GM12878 (cell line): ENCODE data around the gene RSPH10B2. TPM values are rescaled to one million over a fixed set of nuclear protein-coding genes. Genes with fewer than 3 reads are reported as not detected.

Experiments
- ATAC-seq: fragments of 200-7000 bp; cut with Tn5 transposase; 3 replicates; pipeline ENCODE4 v1.9.1; 2020; ENCODE audit warnings: mild to moderate bottlenecking, moderate library complexity
- BruUV-seq: library from RNA; stranded (reverse); fragments of 400-500 nt; replicated peaks from 2 replicates; lab custom pipeline; 2021; lab: Mats Ljungman, UMichigan
- CTCF ChIA-PET: fragments of 300-600 bp; sonication (Branson Sonifier 250); formaldehyde crosslinking; extraction: SDS; loops from one replicate; lab custom pipeline; 2021; ENCODE audit warnings: inconsistent platforms; lab: Yijun Ruan, JAX
- POLR2A ChIA-PET: fragments of 350-600 bp; formaldehyde crosslinking; extraction: SDS; loops from one replicate; lab custom pipeline; 2021; ENCODE audit warnings: inconsistent platforms; lab: Charles Lee
- RAD21 ChIA-PET: fragments of 300-600 bp; sonication (Branson Sonifier 250); formaldehyde crosslinking; loops from one replicate; lab custom pipeline; 2023; ENCODE audit warnings: antibody characterized with exemption; ENCODE audit not compliant: unreplicated experiment; lab: Charles Lee
- SMC1A ChIA-PET: fragments of 300-600 bp; sonication (Branson Sonifier 250); formaldehyde crosslinking; loops from one replicate; lab custom pipeline; 2023; ENCODE audit not compliant: unreplicated experiment, uncharacterized antibody; lab: Charles Lee
- DNase-seq: peaks from one replicate; pipeline ENCODE4 v3.0.0-alpha.2; 2011; ENCODE audit warnings: low read depth, low spot score
- FAIRE-seq: peaks from 3 replicates; lab custom pipeline; 2011; peaks lifted over from hg19 to GRCh38; lab: Jason Lieb, UNC
- H2AFZ ChIP-seq: 2 replicates; pipeline ENCODE4 v1.6.0; 2011; ENCODE audit warnings: low read depth, low read length, control low read depth; ENCODE audit not compliant: control insufficient read depth
- H3K27ac ChIP-seq: 2 replicates; pipeline ENCODE4 v1.5.1; 2011; ENCODE audit warnings: control low read depth; ENCODE audit not compliant: control insufficient read depth, insufficient read depth
- H3K27me3 ChIP-seq, 2 experiments: replicated peaks in 1 of 2; 2 replicates each; pipeline versions ENCODE4 v1.6.0 to v1.6.1; 2011; ENCODE audit warnings: low read length in 1 of 2; ENCODE audit not compliant: control insufficient read depth in 2 of 2, insufficient read depth in 2 of 2
- H3K36me3 ChIP-seq, 2 experiments: 2 replicates each; pipeline ENCODE4 v1.5.1; 2011; ENCODE audit warnings: low read length in 1 of 2; ENCODE audit not compliant: control insufficient read depth in 2 of 2, insufficient read depth in 2 of 2
- H3K4me1 ChIP-seq: 2 replicates; pipeline ENCODE4 v1.6.1; 2011; ENCODE audit warnings: mild to moderate bottlenecking, low read length, moderate library complexity, mixed read lengths; ENCODE audit not compliant: control insufficient read depth, insufficient read depth
- H3K4me2 ChIP-seq: 2 replicates; pipeline ENCODE4 v1.6.0; 2011; ENCODE audit warnings: control low read depth; ENCODE audit not compliant: control insufficient read depth, insufficient read depth
- H3K4me3 ChIP-seq: fragments of 200-600 bp; sonication (generic); 2 replicates; pipeline ENCODE4 v1.5.1; 2016
- H3K79me2 ChIP-seq: 2 replicates; pipeline ENCODE4 v1.6.0; 2011; ENCODE audit warnings: low read length; ENCODE audit not compliant: control insufficient read depth, insufficient read depth
- H3K9ac ChIP-seq: 2 replicates; pipeline ENCODE4 v1.8.0; 2011; ENCODE audit warnings: low read length, control low read depth, mixed read lengths; ENCODE audit not compliant: control insufficient read depth, insufficient read depth
- H3K9me3 ChIP-seq: replicated peaks from 3 replicates; pipeline ENCODE4 v1.5.1; 2011; ENCODE audit warnings: mild to moderate bottlenecking, low read length; ENCODE audit not compliant: control insufficient read depth, insufficient read depth
- H4K20me1 ChIP-seq: 2 replicates; pipeline ENCODE4 v1.6.0; 2011; ENCODE audit not compliant: control insufficient read depth, insufficient read depth
- ATF7 ChIP-seq: fragments of 450-650 bp; IDR thresholded peaks from 2 replicates; pipeline ENCODE4 v1.6.1; 2016; ENCODE audit warnings: low read depth, mild to moderate bottlenecking
- CBFB ChIP-seq: IDR thresholded peaks from 2 replicates; pipeline ENCODE4 v1.6.1; 2016; ENCODE audit warnings: antibody characterized with exemption, low read depth
- CHD4 ChIP-seq: fragments of 200-600 bp; sonication (generic); IDR thresholded peaks from 2 replicates; pipeline ENCODE4 v1.6.1; 2016; ENCODE audit warnings: mild to moderate bottlenecking
- EGR1 ChIP-seq, 2 experiments: IDR thresholded peaks; 1 replicate in 1 of 2; 2 replicates in 1 of 2; pipeline ENCODE4 v1.6.1; 2011 to 2012; ENCODE audit warnings: low read depth in 2 of 2, low read length in 2 of 2, borderline replicate concordance in 1 of 2, mild to moderate bottlenecking in 1 of 2, moderate library complexity in 1 of 2
- MYB ChIP-seq: fragments of 150-350 bp; IDR thresholded peaks from 2 replicates; pipeline ENCODE4 v1.6.1; 2014; ENCODE audit warnings: mild to moderate bottlenecking, low read depth, low read length, borderline replicate concordance
- NR2C2 ChIP-seq: IDR thresholded peaks from 2 replicates; pipeline ENCODE4 v1.6.1; 2011; ENCODE audit warnings: borderline replicate concordance, low read depth; ENCODE audit not compliant: control insufficient read depth, insufficient read length
- RUNX3 ChIP-seq: IDR thresholded peaks from 2 replicates; pipeline ENCODE4 v1.6.1; 2012; ENCODE audit warnings: low read length, inconsistent platforms
- SIN3A ChIP-seq: IDR thresholded peaks from 2 replicates; pipeline ENCODE4 v1.6.1; 2012; ENCODE audit warnings: low read depth, low read length, improper control_type of control experiment
- STAT1 ChIP-seq: fragments of 450-650 bp; conservative IDR thresholded peaks from 2 replicates; pipeline ENCODE4 v1.6.1; 2014; ENCODE audit warnings: antibody characterized with exemption, mild to moderate bottlenecking
- SUPT20H ChIP-seq: IDR thresholded peaks from 2 replicates; pipeline ENCODE4 v1.6.1; 2011; ENCODE audit warnings: low read depth, mild to moderate bottlenecking, low read length, moderate library complexity, borderline replicate concordance; ENCODE audit not compliant: control insufficient read depth
- YY1 ChIP-seq: IDR thresholded peaks from 2 replicates; pipeline ENCODE4 v1.6.1; 2011; ENCODE audit warnings: low read depth, mild to moderate bottlenecking, low read length
- whole genome bisulfite sequencing: methylation state at CpG from one replicate; pipeline ENCODE4 v1.1.6; 2016; ENCODE audit warnings: low lambda C conversion rate; ENCODE audit not compliant: insufficient replicate concordance, insufficient coverage; ENCODE audit errors: missing lambda C conversion rate; 5-methylcytosine and 5-hydroxymethylcytosine counted together
- in situ Hi-C: fragments of 300-500 bp; cut with MboI; formaldehyde crosslinking; loops from 9 replicates; pipeline ENCODE4 v1.14.3; 2018; ENCODE audit warnings: mixed read lengths
- intact Hi-C: fragments of 100-400 bp; cut with micrococcal nuclease; formaldehyde crosslinking; loops from one replicate; pipeline ENCODE4 v1.14.2; 2022; ENCODE audit not compliant: unreplicated experiment
- polyA plus RNA-seq, 11 experiments: library from polyadenylated mRNA; depleted of rRNA in 4 of 11; unstranded in 6 of 11; stranded (reverse) in 5 of 11; fragments of >200 nt; fragmentation: Nextera tagmentation in 4 of 11; fragmentation: Illumina TruSeq in 1 of 11; extraction: Ambion mirVana in 4 of 11; extraction: Trizol in 1 of 11; gene quantifications; 1 replicate in 1 of 11; 2 replicates in 10 of 11; pipeline versions ENCODE4 v1.2.1 to v1.2.3, GENCODE V29; 2011 to 2016; ENCODE audit warnings: inconsistent platforms in 2 of 11, missing spikeins in 2 of 11, low read depth in 1 of 11
- total RNA-seq, 4 experiments: library from RNA; depleted of rRNA in 3 of 4; stranded (reverse); fragments of >200 nt in 3 of 4; fragmentation: Illumina TruSeq in 1 of 4; extraction: Trizol in 1 of 4; gene quantifications; 2 replicates each; pipeline versions ENCODE4 v1.2.1 to v1.2.3, GENCODE V29; 2013 to 2021
- TF ChIP-seq, protein P1 (sequence below): IDR thresholded peaks from 2 replicates; pipeline ENCODE4 v1.6.1; 2012; ENCODE audit warnings: low read depth, low read length, improper control_type of control experiment
- TF ChIP-seq, protein P2 (sequence below): fragments of 450-650 bp; IDR thresholded peaks from 2 replicates; pipeline ENCODE4 v1.6.1; 2016; ENCODE audit warnings: mild to moderate bottlenecking
- TF ChIP-seq, protein P3 (sequence below): fragments of 450-650 bp; IDR thresholded peaks from 2 replicates; pipeline ENCODE4 v1.6.1; 2017; ENCODE audit warnings: low read depth, mild to moderate bottlenecking, moderate library complexity
- TF ChIP-seq, protein P4 (sequence below): fragments of 450-650 bp; formaldehyde crosslinking; IDR thresholded peaks from 2 replicates; pipeline ENCODE4 v1.4.0; 2022; ENCODE audit warnings: mild to moderate bottlenecking, moderate library complexity

The RSPH10B2 gene
- total and polyA plus RNA-seq, 10 of the 15 experiments (the other 5 are each of a cell fraction or from before 2014, with no cell fraction given), result 0.04 to 0.34 (median 0.18) TPM; not detected in 3

DNA sequence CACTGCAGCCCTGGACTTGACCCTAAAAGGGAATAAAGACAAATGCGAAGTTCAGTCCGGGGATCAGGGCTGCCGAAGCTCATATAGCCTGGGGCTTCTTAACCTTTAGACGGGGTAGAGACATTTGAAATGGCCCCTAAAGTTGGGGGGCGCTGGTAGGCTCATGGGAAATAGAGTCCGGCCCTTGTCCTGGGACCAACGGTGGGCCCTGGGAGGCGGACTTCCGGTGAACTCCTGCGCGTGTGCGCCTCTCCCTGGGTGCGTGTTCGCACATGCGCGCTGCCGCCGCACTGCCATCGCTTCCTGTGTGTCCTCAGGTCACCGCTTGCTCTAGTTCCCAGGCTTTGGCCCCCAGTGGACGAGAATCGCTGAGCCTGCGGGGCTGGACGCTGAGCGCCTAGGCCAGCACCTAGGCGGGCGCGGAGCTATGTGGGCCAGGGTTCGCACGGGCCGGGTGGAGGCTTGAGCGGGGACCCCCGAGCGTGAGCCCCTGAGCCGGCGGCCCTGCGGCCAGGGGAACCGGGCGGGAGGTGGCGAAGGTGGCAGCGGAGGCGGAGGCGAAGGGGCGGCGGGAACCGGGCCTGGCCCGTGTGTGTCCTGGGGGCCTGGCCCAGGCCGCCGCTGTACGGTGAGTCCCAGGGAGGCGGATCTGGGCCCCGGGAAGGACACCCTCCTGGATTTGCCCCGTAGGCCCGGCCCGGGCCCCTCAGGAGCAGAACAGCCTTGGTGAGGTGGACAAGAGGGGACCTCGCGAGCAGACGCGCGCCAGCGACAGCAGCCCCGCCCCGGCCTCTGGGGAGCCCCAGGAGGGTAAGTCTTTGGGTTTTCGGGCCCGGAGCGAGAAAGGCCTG lies 24.2 kb upstream of the RSPH10B2 start:
- ATAC-seq (peak; percentile 98), DNase-seq (peak; percentile 83), FAIRE-seq (peak; percentile 13)
- Histone ChIP-seq H3K9me3 (no peaks in the 10 kb centered on the region; the same call in 2 of the 3 replicates), H3K27ac (peak overlapping the region; percentile 93), H3K4me2 (peak overlapping the region; percentile 92), H2AFZ (peak overlapping the region; percentile 94), H3K4me3 (peak overlapping the region; percentile 84), H3K9ac (peak overlapping the region; percentile 95), H3K27me3 (no peaks in the 10 kb centered on the region), H3K79me2 (peaks cover 27% of the 10 kb centered on the region), H3K36me3 (peaks cover 0 to 2% of the 10 kb centered on the region in 2 experiments), H3K4me1 (peaks cover 12% of the 10 kb centered on the region), H4K20me1 (no peaks in the 10 kb centered on the region)
- BruUV-seq, result TSS peak; percentile 72
- ChIA-PET CTCF (interaction anchor here (0.8 kb wide), 1 partner anchor 9 kb away, joined by 3 read pairs; no protein-coding TSS in a partner anchor), SMC1A (no interaction called here), RAD21 (interaction anchor here (1.0 kb wide), 1 partner anchor 9 kb away, joined by 4 read pairs; no protein-coding TSS in a partner anchor), POLR2A (no interaction called here)
- intact Hi-C loops, result loop anchor here (2.0 to 5.0 kb wide), 2 partner anchors 23 to 137 kb away; partner anchors contain the start of genes INTS15 and ZNF12
- 2% methylated on average over 50 of the region's 66 CpGs for WGBS
- in situ Hi-C loops, result no loop called here
- TF ChIP-seq RUNX3 (peak; percentile 36), MYB (no peak), SIN3A (peak; percentile 61; the same call in 1 of the 2 replicates), EGR1 (IDR thresholded peaks at IDR 0.05; ENCODE audit: borderline replicate concordance in 1 of 2, low read depth in 2 of 2, low read length in 2 of 2) (peak in 1 of 2 experiments; percentile 18; a peak in 1 of 3 replicates), YY1 (peak; percentile 79), ATF7 (no peak), SUPT20H (no peak), STAT1 (no peak), CHD4 (no peak), CBFB (no peak), NR2C2 (no peak)
- TF ChIP-seq, protein P1, sequence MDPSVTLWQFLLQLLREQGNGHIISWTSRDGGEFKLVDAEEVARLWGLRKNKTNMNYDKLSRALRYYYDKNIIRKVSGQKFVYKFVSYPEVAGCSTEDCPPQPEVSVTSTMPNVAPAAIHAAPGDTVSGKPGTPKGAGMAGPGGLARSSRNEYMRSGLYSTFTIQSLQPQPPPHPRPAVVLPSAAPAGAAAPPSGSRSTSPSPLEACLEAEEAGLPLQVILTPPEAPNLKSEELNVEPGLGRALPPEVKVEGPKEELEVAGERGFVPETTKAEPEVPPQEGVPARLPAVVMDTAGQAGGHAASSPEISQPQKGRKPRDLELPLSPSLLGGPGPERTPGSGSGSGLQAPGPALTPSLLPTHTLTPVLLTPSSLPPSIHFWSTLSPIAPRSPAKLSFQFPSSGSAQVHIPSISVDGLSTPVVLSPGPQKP, result peak; percentile 93
- TF ChIP-seq, protein P2, sequence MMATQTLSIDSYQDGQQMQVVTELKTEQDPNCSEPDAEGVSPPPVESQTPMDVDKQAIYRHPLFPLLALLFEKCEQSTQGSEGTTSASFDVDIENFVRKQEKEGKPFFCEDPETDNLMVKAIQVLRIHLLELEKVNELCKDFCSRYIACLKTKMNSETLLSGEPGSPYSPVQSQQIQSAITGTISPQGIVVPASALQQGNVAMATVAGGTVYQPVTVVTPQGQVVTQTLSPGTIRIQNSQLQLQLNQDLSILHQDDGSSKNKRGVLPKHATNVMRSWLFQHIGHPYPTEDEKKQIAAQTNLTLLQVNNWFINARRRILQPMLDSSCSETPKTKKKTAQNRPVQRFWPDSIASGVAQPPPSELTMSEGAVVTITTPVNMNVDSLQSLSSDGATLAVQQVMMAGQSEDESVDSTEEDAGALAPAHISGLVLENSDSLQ, result no peak
- TF ChIP-seq, protein P3, sequence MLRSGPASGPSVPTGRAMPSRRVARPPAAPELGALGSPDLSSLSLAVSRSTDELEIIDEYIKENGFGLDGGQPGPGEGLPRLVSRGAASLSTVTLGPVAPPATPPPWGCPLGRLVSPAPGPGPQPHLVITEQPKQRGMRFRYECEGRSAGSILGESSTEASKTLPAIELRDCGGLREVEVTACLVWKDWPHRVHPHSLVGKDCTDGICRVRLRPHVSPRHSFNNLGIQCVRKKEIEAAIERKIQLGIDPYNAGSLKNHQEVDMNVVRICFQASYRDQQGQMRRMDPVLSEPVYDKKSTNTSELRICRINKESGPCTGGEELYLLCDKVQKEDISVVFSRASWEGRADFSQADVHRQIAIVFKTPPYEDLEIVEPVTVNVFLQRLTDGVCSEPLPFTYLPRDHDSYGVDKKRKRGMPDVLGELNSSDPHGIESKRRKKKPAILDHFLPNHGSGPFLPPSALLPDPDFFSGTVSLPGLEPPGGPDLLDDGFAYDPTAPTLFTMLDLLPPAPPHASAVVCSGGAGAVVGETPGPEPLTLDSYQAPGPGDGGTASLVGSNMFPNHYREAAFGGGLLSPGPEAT, result peak; percentile 82
- TF ChIP-seq, protein P4, sequence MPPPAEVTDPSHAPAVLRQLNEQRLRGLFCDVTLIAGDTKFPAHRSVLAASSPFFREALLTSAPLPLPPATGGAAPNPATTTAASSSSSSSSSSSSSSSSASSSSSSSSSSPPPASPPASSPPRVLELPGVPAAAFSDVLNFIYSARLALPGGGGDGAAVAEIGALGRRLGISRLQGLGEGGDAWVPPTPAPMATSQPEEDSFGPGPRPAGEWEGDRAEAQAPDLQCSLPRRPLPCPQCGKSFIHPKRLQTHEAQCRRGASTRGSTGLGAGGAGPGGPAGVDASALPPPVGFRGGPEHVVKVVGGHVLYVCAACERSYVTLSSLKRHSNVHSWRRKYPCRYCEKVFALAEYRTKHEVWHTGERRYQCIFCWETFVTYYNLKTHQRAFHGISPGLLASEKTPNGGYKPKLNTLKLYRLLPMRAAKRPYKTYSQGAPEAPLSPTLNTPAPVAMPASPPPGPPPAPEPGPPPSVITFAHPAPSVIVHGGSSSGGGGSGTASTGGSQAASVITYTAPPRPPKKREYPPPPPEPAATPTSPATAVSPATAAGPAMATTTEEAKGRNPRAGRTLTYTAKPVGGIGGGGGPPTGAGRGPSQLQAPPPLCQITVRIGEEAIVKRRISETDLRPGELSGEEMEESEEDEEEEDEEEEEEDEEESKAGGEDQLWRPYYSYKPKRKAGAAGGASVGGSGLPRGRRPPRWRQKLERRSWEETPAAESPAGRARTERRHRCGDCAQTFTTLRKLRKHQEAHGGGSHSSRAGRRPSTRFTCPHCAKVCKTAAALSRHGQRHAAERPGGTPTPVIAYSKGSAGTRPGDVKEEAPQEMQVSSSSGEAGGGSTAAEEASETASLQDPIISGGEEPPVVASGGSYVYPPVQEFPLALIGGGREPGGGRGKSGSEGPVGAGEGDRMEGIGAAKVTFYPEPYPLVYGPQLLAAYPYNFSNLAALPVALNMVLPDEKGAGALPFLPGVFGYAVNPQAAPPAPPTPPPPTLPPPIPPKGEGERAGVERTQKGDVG, result no peak
